ENCODE measurements around the gene DNAH1.

DNAH1 gene

GRCh38 chr3:52290596-52291507, 25.3 kb upstream of the DNAH1 start:
- no peak for DNase-seq (ENCODE audit: low spot score)

- no peak for DNase-seq (ENCODE audit: low spot score)
Measured at GRCh38 chr3:52291508-52292181, 24.5 kb upstream of the DNAH1 start.

GRCh38 chr3:52292247-52293065, 23.7 kb upstream of the DNAH1 start:
- no peak for DNase-seq (ENCODE audit: low spot score)

- no peak for DNase-seq (ENCODE audit: low spot score)
Measured at GRCh38 chr3:52293491-52294319, 22.4 kb upstream of the DNAH1 start.

- DNase-seq (ENCODE audit: low spot score) = no peak
Measured at GRCh38 chr3:52294320-52295150, 21.6 kb upstream of the DNAH1 start.

- DNase-seq (ENCODE audit: low spot score) = no peak
Measured at GRCh38 chr3:52295671-52296208, 20.4 kb upstream of the DNAH1 start.

GRCh38 chr3:52297242-52298148, 18.6 kb upstream of the DNAH1 start:
- DNase-seq (ENCODE audit: low spot score) = no peak

- DNase-seq (ENCODE audit: low spot score) = no peak
Measured at GRCh38 chr3:52298149-52299098, 17.7 kb upstream of the DNAH1 start.

GRCh38 chr3:52299247-52299878, 16.8 kb upstream of the DNAH1 start:
- DNase-seq (ENCODE audit: low spot score) = no peak

- DNase-seq (ENCODE audit: low spot score) = no peak
Measured at GRCh38 chr3:52299879-52300611, 16.1 kb upstream of the DNAH1 start.

GRCh38 chr3:52302426-52303145, 13.5 kb upstream of the DNAH1 start:
- no peak for DNase-seq (ENCODE audit: low spot score)

GRCh38 chr3:52303811-52304210, 12.3 kb upstream of the DNAH1 start:
- no peak for DNase-seq (ENCODE audit: low spot score)

- DNase-seq (ENCODE audit: low spot score) = no peak
Measured at GRCh38 chr3:52305926-52306325, 10.2 kb upstream of the DNAH1 start.

- DNase-seq (ENCODE audit: low spot score) = no peak
Measured at GRCh38 chr3:52306978-52307377, 9.1 kb upstream of the DNAH1 start.

- DNase-seq (ENCODE audit: low spot score) = no peak
Measured at GRCh38 chr3:52308308-52308707, 7.8 kb upstream of the DNAH1 start.

GRCh38 chr3:52310861-52311575, 5.1 kb upstream of the DNAH1 start:
- no peak for DNase-seq (ENCODE audit: low spot score)

Measured in kidney capillary endothelial cell (primary cell).